NB4 (cell line): Measurements from ENCODE around the gene PCOLCE2.

Experiments used
- MYC ChIP-seq: IDR thresholded peaks from 2 replicates; pipeline ENCODE4 v1.6.1; 2011; ENCODE audit warnings: low read depth, low read length
- POLR2A ChIP-seq: IDR thresholded peaks from 2 replicates; pipeline ENCODE4 v1.6.1; 2011; ENCODE audit warnings: mild to moderate bottlenecking; ENCODE audit not compliant: insufficient read length; ENCODE audit errors: extremely low read depth
- TF ChIP-seq, protein P1 (sequence below): IDR thresholded peaks from one replicate; pipeline ENCODE4 v1.5.1; 2012; ENCODE audit warnings: low read depth, low read length

DNA sequence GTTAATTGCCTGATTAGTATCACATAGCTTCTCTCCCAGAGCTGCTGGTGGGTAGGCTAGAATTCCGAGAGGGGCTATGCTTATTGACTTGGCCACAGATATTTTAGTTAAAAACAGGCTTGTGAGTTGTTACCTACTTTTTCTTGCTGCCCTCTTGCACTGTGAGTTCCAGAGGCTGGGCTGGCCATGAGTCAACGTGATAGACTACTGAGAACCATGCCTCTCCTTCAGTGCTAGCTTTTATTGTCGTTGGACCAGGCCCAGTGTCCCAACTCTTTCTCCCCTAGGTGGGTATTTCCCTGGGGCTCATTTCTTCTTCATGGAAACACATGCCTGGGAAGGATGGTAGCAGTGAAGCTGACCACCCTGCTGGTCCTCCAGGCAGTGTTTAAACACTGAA, 20.4 kb upstream of the PCOLCE2 start:
- TF ChIP-seq, protein P1, sequence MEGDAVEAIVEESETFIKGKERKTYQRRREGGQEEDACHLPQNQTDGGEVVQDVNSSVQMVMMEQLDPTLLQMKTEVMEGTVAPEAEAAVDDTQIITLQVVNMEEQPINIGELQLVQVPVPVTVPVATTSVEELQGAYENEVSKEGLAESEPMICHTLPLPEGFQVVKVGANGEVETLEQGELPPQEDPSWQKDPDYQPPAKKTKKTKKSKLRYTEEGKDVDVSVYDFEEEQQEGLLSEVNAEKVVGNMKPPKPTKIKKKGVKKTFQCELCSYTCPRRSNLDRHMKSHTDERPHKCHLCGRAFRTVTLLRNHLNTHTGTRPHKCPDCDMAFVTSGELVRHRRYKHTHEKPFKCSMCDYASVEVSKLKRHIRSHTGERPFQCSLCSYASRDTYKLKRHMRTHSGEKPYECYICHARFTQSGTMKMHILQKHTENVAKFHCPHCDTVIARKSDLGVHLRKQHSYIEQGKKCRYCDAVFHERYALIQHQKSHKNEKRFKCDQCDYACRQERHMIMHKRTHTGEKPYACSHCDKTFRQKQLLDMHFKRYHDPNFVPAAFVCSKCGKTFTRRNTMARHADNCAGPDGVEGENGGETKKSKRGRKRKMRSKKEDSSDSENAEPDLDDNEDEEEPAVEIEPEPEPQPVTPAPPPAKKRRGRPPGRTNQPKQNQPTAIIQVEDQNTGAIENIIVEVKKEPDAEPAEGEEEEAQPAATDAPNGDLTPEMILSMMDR = no peak
- TF ChIP-seq POLR2A (no peak), MYC (no peak)
